Astrocyte (in vitro differentiated cells and primary cell): Measurements from ENCODE around the gene TBX4. TPM values are rescaled to one million over a fixed set of nuclear protein-coding genes. Genes with fewer than 3 reads are reported as not detected.

Source experiments
- DNase-seq: peaks from one replicate; pipeline ENCODE4 v3.0.0-alpha.2; 2010; ENCODE audit warnings: low read depth
- FAIRE-seq: peaks from 2 replicates; lab custom pipeline; 2011; peaks lifted over from hg19 to GRCh38; lab: Jason Lieb, UNC
- H2AFZ ChIP-seq: 2 replicates; pipeline ENCODE4 v1.6.0; 2012; ENCODE audit warnings: low read depth, low read length, inconsistent platforms
- H3K27ac ChIP-seq: 2 replicates; pipeline ENCODE4 v1.5.1; 2011; ENCODE audit warnings: low read depth, low read length, inconsistent platforms
- H3K27me3 ChIP-seq: 2 replicates; pipeline ENCODE4 v1.6.0; 2011; ENCODE audit warnings: low read length, inconsistent platforms; ENCODE audit not compliant: insufficient read depth
- H3K36me3 ChIP-seq: 2 replicates; pipeline ENCODE4 v1.5.1; 2011; ENCODE audit warnings: low read length, inconsistent platforms; ENCODE audit not compliant: insufficient read depth
- H3K4me1 ChIP-seq: 2 replicates; pipeline ENCODE4 v1.5.1; 2011; ENCODE audit warnings: low read length, inconsistent platforms; ENCODE audit not compliant: insufficient read depth
- H3K4me2 ChIP-seq: 2 replicates; pipeline ENCODE4 v1.6.0; 2012; ENCODE audit warnings: low read length, inconsistent platforms
- H3K4me3 ChIP-seq: 2 replicates; pipeline ENCODE4 v1.5.1; 2011; ENCODE audit warnings: low read depth, mild to moderate bottlenecking, low read length, inconsistent platforms; ENCODE audit not compliant: insufficient read depth
- H3K79me2 ChIP-seq: 2 replicates; pipeline ENCODE4 v1.6.0; 2012; ENCODE audit warnings: mild to moderate bottlenecking, low read length, inconsistent platforms; ENCODE audit not compliant: insufficient read depth
- H3K9ac ChIP-seq: 2 replicates; pipeline ENCODE4 v1.6.0; 2012; ENCODE audit warnings: mild to moderate bottlenecking, low read length, inconsistent platforms
- H3K9me3 ChIP-seq: 2 replicates; pipeline ENCODE4 v1.5.1; 2012; ENCODE audit warnings: low read depth, mild to moderate bottlenecking, low read length, inconsistent platforms; ENCODE audit not compliant: insufficient read depth
- H4K20me1 ChIP-seq: 2 replicates; pipeline ENCODE4 v1.6.0; 2012; ENCODE audit warnings: low read length, inconsistent platforms; ENCODE audit not compliant: insufficient read depth
- H3K27ac Mint-ChIP-seq: one replicate; pipeline ENCODE4 v1.8.0; 2021; ENCODE audit warnings: mild to moderate bottlenecking, mixed read lengths; ENCODE audit not compliant: unreplicated experiment
- H3K27me3 Mint-ChIP-seq: one replicate; pipeline ENCODE4 v1.8.0; 2021; ENCODE audit warnings: low read depth, mixed read lengths; ENCODE audit not compliant: unreplicated experiment
- H3K36me3 Mint-ChIP-seq: one replicate; pipeline ENCODE4 v1.8.0; 2021; ENCODE audit warnings: low read depth, mixed read lengths; ENCODE audit not compliant: unreplicated experiment
- H3K4me1 Mint-ChIP-seq: one replicate; pipeline ENCODE4 v1.8.0; 2021; ENCODE audit warnings: low read depth, mixed read lengths; ENCODE audit not compliant: unreplicated experiment
- H3K4me3 Mint-ChIP-seq: one replicate; pipeline ENCODE4 v1.8.0; 2021; ENCODE audit warnings: mild to moderate bottlenecking, moderate library complexity, mixed read lengths; ENCODE audit not compliant: unreplicated experiment
- H3K9me3 Mint-ChIP-seq: one replicate; pipeline ENCODE4 v1.8.0; 2021; ENCODE audit warnings: mild to moderate bottlenecking, mixed read lengths; ENCODE audit not compliant: unreplicated experiment
- EZH2 ChIP-seq: IDR thresholded peaks from 2 replicates; pipeline ENCODE4 v1.6.1; 2012; ENCODE audit warnings: mild to moderate bottlenecking, low read length, inconsistent platforms; ENCODE audit not compliant: insufficient read depth
- total RNA-seq: library from RNA; stranded (reverse); gene quantifications from 2 replicates; pipeline ENCODE4 v1.2.1, GENCODE V29; 2021
- TF ChIP-seq, protein P1 (sequence below): IDR thresholded peaks from 2 replicates; pipeline ENCODE4 v1.5.1; 2011; ENCODE audit warnings: low read depth, mild to moderate bottlenecking, inconsistent platforms, low read length, moderate library complexity; ENCODE audit not compliant: insufficient read depth

TBX4 gene
- total RNA-seq, 1 donor from 2014 or later: 0.14 TPM

DNA sequence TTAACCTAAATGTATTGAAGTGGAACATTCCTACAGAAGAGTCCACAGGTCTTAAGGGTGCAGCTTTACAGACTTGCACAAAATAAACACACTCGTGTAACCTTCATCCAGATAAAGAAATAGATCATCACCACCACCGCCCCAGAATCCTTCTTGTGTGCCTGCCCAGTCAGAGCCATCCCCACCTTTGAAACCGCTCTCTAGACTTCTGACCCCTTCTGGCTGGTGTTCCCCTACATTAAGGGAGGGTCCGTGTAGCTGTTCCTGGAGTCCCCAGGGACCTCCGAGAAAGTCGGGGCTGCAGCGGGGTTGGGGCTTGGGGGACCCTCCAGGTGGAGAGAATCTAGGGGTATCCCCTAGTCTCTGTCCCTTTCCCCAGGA, 9.4 kb downstream of the TBX4 start:
- peaks cover 80% of the 10 kb centered on the region for H3K27me3 ChIP-seq
- H3K79me2 ChIP-seq: no peaks in the 10 kb centered on the region
- no peak for TF ChIP-seq EZH2
- TF ChIP-seq, protein P1, sequence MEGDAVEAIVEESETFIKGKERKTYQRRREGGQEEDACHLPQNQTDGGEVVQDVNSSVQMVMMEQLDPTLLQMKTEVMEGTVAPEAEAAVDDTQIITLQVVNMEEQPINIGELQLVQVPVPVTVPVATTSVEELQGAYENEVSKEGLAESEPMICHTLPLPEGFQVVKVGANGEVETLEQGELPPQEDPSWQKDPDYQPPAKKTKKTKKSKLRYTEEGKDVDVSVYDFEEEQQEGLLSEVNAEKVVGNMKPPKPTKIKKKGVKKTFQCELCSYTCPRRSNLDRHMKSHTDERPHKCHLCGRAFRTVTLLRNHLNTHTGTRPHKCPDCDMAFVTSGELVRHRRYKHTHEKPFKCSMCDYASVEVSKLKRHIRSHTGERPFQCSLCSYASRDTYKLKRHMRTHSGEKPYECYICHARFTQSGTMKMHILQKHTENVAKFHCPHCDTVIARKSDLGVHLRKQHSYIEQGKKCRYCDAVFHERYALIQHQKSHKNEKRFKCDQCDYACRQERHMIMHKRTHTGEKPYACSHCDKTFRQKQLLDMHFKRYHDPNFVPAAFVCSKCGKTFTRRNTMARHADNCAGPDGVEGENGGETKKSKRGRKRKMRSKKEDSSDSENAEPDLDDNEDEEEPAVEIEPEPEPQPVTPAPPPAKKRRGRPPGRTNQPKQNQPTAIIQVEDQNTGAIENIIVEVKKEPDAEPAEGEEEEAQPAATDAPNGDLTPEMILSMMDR: no peak
- Mint-ChIP-seq H3K4me3 (peak overlapping the region; percentile 62), H3K36me3 (no peaks in the 10 kb centered on the region), H3K27ac (no peak overlapping the region), H3K27me3 (peaks cover 92% of the 10 kb centered on the region), H3K4me1 (no peaks in the 10 kb centered on the region), H3K9me3 (peaks cover 43% of the 10 kb centered on the region)
- H3K9ac ChIP-seq: no peak overlapping the region
- H3K4me2 ChIP-seq: peak overlapping the region; percentile 76
- H4K20me1 ChIP-seq: no peaks in the 10 kb centered on the region
- peaks cover 4% of the 10 kb centered on the region for H3K9me3 ChIP-seq
- no peak overlapping the region for H2AFZ ChIP-seq
- no peaks in the 10 kb centered on the region for H3K36me3 ChIP-seq
- H3K27ac ChIP-seq: no peak overlapping the region
- H3K4me1 ChIP-seq: no peaks in the 10 kb centered on the region
- DNase-seq (no peak), FAIRE-seq (no peak)
- no peak overlapping the region for H3K4me3 ChIP-seq

DNA sequence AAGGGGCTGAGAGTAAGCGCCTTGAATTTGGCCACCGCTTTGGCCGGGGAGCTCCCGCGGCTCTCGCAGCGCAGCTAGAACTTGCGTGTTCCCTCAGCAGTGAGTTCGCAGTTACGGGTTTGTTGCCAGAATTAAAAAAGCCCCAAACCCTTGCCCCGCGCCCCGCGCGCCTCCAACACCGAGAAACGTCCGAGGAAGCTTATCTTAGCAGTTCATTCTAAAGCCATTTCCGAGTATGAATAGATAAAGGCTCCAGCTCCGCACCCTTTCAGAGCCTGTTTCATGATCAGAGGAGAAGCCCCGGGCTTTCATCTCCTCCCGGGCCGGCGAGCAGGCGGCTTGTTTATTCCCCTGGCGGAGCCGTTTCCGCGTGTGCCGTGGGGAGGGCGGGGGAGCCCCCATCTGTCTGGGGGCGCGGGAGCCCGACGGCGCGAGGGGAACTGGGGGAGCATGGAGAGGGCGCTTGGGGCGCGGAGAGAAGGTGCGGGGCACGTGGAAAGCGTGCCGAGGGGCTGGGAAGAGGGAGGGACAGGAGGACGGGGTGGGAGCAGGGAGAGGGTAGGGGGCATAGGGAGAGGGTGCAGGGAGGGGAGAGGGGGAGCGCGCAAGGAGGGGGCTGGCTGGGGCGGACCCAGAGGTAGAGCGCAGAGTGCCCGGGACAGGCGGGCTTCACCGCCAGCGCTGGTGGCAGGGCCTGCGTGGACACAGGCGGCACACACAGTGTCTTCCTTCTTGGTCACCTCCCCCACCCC, 9.9 kb downstream of the TBX4 start:
- TF ChIP-seq, protein P1: no peak
- peak; percentile 75 for TF ChIP-seq EZH2
- no peaks in the 10 kb centered on the region for H3K36me3 ChIP-seq
- H3K9ac ChIP-seq: no peak overlapping the region
- Mint-ChIP-seq H3K27ac (no peak overlapping the region), H3K4me1 (no peaks in the 10 kb centered on the region), H3K27me3 (peaks cover 91% of the 10 kb centered on the region), H3K9me3 (peaks cover 41% of the 10 kb centered on the region), H3K36me3 (no peaks in the 10 kb centered on the region), H3K4me3 (peak overlapping the region; percentile 62)
- H3K4me1 ChIP-seq: no peaks in the 10 kb centered on the region
- H3K4me2 ChIP-seq: peak overlapping the region; percentile 76
- H3K79me2 ChIP-seq: no peaks in the 10 kb centered on the region
- H3K9me3 ChIP-seq: peaks cover 4% of the 10 kb centered on the region
- H3K27me3 ChIP-seq: peaks cover 74% of the 10 kb centered on the region
- no peak for DNase-seq
- H4K20me1 ChIP-seq: no peaks in the 10 kb centered on the region
- peak overlapping the region; percentile 33 for H3K4me3 ChIP-seq
- H2AFZ ChIP-seq: peak overlapping the region; percentile 26
- no peak overlapping the region for H3K27ac ChIP-seq
- FAIRE-seq: no peak

DNA sequence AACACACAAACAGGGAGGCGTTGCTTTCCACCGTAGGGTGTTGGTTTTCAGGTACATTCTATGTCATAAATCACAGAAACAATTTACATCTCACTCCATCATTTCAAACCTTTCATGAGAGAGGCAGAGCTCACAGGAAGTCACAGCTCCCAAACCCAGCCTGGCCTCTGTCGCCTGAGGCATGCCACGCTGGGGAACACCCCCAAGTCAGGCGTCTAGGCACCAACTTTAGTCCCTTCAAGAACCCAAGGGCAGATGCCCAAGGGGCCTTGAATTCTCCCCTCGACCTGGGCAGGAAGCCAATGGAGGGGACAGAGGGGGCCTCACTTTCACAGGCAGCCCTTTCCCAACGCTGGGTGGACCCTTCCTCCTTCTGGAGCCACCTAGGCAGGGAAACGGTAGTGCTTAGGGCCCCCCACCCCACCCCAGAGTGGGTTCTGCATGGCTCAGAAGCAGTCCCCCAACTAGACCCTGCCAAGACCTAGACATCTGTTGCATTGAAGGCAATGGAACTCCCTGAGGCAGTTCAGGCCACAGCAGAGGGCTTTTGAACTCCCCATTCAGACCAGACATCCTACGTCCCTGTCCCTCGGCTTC, 10.6 kb downstream of the TBX4 start:
- peaks cover 89% of the 10 kb centered on the region for H3K27me3 Mint-ChIP-seq
- DNase-seq (no peak), FAIRE-seq (no peak)
- H3K27ac Mint-ChIP-seq: no peak overlapping the region
- Histone ChIP-seq H4K20me1 (no peaks in the 10 kb centered on the region), H3K4me1 (no peaks in the 10 kb centered on the region), H3K79me2 (no peaks in the 10 kb centered on the region), H3K27ac (no peak overlapping the region), H3K9ac (no peak overlapping the region), H3K4me3 (no peak overlapping the region), H2AFZ (no peak overlapping the region), H3K9me3 (peaks cover 4% of the 10 kb centered on the region), H3K4me2 (no peak overlapping the region), H3K36me3 (no peaks in the 10 kb centered on the region), H3K27me3 (peaks cover 68% of the 10 kb centered on the region)
- H3K9me3 Mint-ChIP-seq: peaks cover 38% of the 10 kb centered on the region
- no peaks in the 10 kb centered on the region for H3K4me1 Mint-ChIP-seq
- H3K4me3 Mint-ChIP-seq: no peak overlapping the region
- no peaks in the 10 kb centered on the region for H3K36me3 Mint-ChIP-seq
- TF ChIP-seq, protein P1: no peak
- TF ChIP-seq EZH2: peak; percentile 14
